NCI-H128 (cell line): ENCODE results near the gene CEP162.
"Not testable (repeated sequence)": the region's sequence is repeated elsewhere in the genome, so short reads cannot be mapped to it uniquely, and the experiment has no call there.

ENCODE experiments used
- DNase-seq: peaks from one replicate; lab custom pipeline; 2025; ENCODE audit not compliant: unreplicated experiment; lab: John Stamatoyannopoulos, UW

Gene CEP162

DNA sequence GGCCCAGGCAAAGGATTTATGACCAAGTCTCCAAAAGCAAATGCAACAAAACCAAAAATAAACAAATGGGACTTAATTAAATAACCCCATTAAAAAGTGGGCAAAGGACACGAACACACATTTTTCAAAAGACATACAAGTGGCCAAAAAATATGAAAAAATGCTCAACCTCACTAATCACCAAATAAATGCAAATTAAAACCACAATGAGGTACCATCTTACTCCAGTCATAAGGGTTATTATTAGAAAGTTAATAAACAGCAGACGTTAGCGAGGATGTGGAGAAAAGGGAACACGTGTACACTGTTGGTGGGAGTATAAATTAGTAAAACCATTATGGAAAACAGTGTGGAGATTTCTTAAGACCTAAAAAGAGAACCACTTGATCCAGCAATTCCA is 71.1 kb downstream of the CEP162 start:
- DNase-seq: no peak

DNA sequence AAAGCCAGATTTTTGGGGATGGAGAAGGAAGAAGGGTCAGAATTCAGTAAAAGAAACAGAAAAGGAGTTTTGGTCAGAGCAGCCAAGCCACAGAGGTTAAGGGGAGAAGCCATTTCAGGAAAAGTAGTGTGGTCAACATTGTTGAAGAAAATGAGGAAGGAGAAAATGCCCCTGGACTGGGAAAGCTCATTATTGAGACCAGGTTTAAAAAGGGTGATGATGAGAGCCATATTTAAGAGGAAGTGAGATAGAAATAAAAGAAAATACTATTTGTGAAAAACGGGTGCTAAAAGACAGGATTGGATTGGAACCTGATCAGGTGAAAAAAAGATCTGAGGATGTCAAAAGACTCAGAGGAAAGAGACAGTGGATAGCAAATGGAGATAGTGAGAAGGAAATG is 75.8 kb downstream of the CEP162 start:
- DNase-seq: no peak

DNA sequence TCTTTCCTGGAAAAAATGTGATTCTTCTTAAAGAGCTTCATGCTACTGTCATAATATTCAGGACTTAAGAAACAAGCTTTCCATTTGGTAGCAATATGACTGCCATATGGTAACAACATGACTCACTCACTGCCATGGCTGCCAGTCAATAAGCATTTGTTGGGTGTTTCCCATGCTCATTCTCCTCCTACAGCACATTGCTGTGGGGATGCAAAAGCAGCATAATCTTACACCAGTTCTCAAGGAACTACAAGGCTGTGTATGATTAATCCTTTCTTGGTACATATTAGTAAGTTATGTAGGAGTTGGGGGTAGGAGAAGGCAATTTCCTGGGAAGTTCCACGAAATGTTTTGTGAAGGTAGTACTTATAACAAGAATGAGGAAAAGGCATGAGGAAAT is 76.7 kb downstream of the CEP162 start:
- DNase-seq: no peak

DNA sequence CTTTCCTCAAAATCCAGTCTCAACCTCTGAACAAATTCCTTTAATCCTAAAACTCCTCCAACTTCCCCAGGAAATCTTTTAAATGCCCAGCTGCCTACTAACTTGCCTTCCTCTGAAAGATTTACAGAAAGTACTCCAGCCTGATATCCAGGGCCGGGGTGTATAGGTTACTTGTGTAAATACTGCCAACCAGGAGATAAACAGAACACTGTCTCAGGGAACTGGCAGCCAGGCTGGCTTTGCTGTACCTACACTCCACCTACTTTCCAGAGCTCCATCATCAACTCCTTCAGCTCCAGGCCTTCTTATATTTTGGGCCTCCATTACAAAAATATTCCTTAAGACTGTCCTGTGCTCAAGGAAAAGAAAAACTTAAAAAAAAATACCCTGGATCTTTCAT is 85.9 kb downstream of the CEP162 start:
- no peak for DNase-seq

DNA sequence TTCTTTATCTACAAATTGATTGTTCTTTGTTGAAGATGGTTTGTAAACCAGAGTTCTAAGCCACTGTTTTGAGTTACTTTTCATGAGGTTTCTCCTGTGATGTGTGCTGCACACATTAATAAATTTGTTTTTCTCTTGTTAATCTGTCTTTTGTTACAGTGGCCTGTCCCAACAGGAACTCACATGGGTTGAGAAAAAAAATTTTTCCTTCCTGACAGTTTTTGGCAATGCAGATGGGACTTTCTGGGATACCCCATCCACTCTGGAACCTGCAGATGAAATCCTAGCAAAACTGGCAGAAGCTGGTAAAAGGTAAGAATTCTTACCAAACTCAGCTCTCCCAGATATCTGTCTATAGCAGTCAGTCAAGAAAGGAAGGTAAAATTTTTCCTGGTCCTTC is 88.1 kb downstream of the CEP162 start:
- no peak for DNase-seq

DNA sequence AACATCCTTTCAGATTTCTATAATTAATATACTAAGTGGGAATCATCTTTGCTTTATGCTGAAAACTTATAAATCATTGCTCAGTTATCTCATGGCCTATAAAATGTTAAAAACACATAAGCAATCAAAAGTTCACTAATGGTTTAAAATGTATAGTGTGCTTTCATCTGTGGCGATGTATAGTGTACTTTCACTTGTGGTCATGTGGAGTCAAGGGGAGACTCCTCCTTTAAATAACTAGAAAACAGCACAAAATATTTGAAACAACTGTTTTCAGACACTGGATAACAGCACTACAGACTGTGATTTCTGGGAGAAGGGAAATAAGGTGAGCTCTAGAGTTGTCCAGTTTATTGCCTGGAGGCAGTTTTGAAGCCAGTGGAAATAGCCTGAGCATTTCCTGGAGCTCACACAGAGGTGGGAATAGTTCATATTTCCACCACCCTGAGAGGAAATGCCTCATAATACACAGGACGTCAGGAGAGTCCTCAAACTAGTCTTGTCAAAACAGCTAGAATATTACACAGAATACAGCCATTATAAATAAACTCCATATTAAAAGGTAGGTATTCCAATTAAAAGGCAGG is 89.4 kb downstream of the CEP162 start:
- DNase-seq: no peak

DNA sequence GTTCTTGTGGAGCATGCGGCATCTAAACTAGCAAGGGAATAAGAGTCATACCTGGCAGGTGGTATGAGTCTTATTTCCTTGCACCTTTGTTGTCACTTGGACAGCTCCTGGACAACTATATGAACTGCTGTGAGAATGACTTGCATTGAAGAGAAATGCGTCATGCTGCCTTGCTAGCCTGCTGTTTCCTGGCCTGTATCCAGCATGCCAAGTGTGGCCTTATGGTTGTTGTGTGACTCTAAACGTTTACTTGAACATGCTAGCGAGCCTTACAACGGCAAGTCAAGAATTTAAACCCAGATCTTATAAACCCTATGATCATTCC is 90.4 kb downstream of the CEP162 start:
- no peak for DNase-seq

DNA sequence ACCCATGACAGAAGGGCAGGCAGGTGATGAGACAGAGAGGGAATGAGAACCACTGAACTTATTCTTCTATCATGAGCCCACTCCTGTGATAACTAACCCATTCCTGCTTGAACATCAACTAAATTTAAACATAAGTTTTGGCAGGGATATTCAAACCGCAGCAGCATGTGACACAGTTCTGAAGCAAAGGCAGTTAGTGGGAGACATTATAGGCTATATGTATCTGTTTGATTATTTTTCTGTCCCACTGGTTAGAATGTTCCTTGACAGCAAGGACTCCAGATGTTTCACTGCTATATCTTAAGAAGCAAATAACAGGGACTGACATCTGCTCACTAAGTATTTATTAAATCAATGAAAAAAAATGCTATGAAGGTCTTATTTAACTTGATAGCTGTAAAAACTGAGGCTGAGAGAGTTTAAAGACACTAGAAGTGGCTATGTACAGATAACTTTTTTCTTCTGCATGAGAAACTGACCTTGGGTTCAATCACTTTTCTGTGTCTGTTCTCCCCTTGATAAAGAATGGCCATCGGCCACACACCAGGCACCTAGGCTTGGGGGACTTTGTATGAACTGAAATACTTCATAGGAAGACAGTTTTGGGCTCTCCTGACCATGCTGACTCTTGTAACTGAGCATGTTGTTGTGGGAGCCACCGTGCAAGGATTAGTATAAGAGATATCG is 90.9 kb downstream of the CEP162 start:
- no peak for DNase-seq

DNA sequence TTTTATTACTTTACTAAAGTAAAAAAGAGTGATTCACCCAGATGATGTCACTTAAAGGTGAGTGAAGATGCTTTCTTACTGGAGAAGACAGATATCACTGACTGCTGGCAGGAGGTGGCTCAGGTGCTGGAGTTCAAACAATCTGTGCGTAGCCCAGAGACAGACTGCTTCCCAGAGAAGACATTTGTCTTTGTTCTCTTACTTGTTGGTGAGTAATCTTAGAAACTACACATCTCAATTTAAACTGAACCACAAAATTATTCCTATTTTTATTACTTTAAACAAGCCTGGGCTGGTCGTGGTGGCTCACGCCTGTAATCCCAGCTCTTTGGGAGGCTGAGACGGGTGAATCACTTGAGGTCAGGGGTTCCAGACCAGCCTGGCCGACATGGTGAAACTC is 92.2 kb downstream of the CEP162 start:
- no peak for DNase-seq

DNA sequence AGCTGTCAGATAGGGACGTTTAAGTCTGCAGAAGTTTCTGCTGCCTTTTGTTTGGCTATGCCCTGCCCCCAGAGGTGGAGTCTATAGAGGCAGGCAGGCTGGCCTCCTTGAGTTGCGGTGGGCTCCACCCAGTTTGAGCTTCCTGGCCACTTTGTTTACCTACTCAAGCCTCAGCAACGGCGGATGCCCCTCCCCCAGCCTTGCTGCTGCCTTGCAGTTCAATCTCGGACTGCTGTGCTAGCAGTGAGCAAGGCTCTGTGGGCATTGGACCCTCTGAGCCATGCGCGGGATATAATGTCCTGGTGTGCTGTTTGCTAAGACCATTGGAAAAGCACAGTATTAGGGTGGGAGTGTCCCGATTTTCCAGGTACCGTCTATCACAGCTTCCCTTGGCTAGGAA is 94.1 kb downstream of the CEP162 start:
- DNase-seq: not testable (repeated sequence)

DNA sequence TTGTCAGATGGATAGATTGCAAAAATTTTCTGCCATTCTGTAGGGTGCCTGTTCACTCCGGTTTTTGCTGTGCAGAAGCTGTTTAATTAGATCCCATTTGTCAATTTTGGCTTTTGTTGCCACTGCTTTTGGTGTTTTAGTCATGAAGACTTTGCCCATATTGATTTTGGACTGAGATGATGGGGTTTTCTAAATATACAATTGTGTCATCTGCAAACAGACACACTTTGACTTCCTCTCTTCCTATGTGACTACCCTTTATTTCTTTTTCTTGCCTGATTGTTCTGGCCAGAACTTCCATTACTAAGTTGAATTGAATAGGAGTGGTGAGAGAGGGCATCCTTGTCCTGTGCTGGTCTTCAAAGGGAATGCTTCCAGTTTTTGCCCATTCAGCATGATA is 97.9 kb downstream of the CEP162 start:
- DNase-seq: not testable (repeated sequence)

DNA sequence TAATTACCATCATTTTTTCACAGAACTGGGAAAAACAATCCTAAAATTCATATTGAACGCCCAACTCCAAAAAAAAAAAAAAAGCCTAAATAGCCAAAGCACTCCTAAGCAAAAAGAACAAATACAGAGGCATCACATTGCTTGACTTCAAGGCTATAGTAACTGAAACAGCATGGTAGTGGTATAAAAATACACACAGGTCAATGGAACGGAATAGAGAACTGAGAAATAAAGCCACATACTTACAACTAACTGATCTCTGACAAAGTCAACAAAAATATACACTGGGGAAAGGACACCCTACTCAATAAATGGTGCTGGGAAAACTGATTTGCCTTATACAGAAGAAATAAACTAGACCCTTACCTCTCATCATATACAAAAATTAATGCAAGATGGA is 104.3 kb downstream of the CEP162 start:
- no peak for DNase-seq

DNA sequence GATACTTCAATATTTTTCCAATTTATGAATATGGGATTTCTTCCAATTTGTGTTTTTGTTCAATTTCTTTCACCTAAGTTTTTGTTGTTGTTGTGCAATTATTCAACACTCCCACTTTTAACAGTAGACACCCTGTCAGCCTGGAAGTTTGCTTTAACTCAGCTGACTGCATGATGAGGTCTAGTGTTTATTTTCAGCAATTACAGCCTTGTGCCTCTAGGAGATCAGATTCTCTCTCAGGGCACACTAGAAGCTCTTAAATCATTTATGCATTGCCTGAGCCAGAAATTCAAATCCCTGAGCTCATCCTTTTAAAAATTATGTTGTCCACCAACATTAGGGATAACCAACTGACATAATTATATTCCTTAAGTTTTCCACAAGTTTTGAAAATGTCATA is 108.2 kb downstream of the CEP162 start:
- DNase-seq: no peak

DNA sequence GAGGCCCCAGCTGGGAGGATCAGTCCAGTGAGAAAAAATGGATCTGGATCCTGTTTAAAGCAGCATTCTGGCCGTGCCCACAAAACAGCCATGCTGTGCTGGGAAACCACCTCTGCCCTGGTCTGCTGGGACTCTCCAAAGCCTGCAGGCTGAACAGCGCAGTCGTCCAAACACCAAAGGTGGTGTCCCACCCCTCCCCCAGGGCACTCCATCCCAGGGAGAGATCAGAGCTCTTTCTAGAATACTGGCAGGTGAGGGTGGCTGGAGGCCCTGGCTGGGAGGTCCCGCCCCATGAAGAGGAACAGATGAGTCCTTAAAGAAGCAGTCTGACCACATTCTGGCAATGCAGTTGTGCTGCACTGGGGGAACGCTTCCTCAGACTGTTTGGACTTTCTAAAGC is 109.3 kb downstream of the CEP162 start:
- no peak for DNase-seq

DNA sequence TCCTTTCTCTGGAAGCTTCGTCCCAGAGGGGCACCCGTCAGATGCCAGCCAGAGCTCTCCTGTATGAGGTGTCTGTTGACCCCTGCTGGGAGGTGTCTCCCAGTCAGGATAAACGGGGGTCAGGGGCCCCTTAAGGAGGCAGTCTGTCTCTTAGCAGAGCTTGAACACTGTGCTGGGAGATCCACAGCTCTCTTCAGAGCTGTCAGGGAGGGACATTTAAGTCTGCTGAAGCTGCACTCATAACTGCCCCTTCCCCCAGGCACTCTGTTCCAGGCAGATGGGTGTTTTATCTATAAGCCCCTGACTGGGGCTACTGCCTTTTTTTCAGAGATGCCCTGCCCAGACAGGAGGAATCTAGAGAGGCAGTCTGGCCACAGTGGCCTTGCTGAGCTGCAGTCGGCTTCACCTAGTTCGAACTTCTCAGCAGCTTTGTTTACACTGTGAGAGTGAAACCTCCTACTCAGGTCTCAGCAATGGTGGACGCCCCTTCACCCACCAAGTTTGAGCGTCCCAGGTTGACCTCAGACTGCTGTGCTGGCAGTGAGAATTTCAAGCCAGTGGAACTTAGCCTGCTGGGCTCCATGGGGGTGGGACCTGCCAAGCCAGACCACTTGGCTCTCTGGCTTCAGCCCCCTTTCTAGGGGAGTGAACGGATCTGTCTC is 112.4 kb downstream of the CEP162 start:
- DNase-seq: not testable (repeated sequence)

DNA sequence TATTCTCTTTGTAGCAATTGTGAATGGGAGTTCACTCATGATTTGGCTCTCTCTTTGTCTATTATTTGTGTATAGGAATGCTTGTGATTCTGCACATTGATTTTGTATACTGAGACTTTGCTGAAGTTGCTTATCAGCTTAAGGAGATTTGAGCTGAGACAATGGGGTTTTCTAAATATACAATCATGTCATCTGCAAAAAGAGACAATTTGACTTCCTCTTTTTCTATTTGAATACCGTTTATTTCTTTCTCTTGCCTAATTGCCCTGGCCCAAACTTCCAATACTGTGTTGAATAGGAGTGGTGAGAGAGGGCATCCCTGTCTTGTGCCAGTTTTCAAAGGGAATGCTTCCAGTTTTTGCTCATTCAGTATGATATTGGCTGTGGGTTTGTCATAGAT is 116.1 kb downstream of the CEP162 start:
- not testable (repeated sequence) for DNase-seq

DNA sequence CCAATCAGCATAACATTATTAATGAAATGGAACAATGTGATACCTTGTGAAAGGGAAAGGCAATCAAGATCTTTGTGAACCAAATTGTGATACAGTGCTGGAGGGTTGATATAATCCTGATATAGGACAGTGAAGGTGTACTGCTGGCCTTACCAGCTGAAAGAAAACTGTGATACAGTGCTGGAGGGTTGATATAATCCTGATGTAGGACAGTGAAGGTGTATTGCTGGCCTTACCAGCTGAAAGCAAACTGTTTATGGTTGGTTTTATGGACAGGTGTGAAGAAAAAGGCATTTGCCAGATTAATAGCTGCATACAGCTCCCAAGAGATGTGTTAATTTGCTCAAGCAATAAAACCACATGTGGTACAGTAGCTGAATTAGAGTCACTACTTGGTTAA is 119.9 kb downstream of the CEP162 start:
- no peak for DNase-seq

DNA sequence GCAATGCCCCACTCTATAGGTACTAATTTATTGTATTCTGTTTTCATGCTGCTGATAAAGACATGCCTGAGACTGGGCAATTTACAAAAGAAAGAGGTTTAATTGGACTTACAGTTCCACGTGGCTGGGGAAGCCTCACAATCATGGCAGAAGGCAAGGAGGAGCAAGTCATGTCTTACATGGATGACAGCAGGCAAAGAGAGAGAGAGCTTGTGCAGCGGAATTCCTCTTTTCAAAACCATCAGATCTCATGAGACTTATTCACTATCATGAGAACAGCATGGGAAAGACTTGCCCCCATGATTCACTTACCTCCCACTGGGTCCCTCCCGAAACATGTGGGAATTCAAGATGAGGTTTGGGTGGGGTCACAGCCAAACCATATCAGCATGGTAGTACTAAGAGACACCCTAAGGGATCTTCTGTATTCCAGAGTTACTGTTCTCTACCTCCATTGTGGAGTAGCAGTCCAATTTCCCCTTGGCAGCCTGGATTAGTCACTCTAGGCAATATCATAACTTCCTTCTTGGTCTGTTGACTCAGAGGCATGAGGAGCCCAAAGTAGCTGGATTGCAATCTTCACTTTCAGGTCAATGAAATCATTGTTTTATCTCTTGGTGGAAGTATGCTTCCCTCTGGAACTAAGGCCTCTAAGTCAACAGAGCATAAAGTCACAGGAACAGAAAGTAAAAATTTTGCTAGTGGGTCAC is 122.1 kb downstream of the CEP162 start:
- DNase-seq: not testable (repeated sequence)

DNA sequence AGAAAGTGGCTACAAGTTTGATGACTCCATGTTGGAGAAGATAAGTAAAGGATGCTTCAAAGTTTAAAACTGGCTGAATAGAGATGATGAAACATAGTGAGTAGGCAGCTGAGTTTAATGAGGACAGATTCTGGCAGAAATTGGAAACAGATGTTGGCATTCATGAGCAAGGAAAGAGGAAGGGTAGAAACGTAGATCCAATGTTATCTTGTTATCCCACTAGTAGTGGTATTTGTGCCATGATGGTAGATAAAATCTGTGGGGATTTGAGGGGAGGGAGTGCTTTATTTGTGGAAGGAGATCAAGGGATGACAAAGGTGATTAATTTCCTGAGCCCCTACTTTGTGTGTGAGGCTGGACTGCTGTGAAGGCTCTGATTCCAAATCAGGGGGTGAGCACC is 124.4 kb downstream of the CEP162 start:
- DNase-seq: no peak

DNA sequence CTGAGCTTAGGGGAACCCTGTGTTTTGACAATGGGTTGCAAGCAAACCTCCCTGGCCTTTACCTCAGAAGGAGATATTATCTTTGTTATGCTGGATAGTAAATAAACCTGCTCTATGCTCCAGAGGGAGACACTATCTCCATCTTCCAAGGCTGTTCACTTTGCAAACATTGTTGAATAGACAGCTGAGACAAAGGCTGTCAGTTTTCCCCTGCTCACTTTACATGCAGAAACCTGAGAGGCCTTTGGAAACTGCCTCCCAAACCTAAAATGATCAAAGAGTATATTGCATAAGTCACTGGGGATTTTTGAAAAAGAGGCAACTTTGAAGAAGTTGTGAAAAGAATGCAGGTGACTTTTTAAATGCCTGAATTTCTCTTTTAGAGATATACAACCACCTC is 132.3 kb downstream of the CEP162 start:
- no peak for DNase-seq

DNA sequence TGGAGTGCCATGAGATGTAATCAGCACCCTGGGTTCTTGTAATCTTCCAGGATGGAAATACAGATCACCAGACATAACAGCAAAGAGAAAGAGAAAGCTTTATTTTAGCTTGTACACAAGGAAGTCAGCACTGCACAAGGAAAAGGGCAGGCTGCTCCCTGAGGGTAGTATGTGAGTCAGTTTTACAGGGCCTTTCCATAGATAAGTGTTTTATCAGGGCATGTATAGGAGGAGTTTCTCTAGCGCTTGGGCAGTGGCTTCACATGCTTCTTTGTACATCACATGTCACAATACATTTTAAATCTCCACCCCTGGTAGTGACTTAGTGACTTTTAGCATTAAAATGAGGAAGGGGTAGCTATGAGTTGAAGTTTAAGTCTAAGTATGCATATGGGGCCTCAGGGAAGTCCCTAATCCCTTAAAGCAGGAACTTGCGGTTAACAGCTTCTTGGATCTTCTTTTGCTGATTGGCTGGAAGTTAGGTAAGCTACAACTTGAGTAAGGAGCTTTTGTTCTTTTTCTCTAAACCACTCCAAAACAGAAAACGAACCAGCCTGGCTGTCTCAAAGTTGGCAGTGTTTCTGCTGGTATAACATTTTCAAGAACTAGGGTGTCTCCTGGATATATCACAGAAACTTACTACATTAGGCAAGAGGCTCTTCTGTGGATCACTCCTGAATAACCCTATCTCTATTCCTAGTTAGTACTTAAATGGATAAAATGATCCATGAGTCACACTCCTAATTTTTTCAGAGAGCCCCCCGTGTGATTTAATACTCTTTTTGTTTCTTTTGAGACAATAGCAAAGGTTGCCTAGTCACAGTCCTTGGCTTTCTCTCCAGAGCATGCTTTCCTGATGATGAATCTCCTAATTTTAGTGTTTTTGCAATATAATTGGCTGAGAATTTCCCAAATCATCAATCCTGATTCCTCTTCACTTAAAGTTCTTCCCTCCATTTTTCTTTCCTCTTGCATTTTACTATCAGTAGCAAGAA is 133.7 kb downstream of the CEP162 start:
- no peak for DNase-seq
